HTR-8/SVneo (cell line): ENCODE results near the gene PNN.
"Not testable (repeated sequence)": the region's sequence is repeated elsewhere in the genome, so short reads cannot be mapped to it uniquely, and the experiment has no call there.

Experiments
- DNase-seq: peaks from one replicate; pipeline ENCODE4 v3.0.0; 2011; ENCODE audit warnings: low spot score, mixed read lengths; ENCODE audit not compliant: insufficient read length
- FAIRE-seq: peaks from 2 replicates; lab custom pipeline; 2011; peaks lifted over from hg19 to GRCh38; lab: Jason Lieb, UNC

The PNN gene

DNA sequence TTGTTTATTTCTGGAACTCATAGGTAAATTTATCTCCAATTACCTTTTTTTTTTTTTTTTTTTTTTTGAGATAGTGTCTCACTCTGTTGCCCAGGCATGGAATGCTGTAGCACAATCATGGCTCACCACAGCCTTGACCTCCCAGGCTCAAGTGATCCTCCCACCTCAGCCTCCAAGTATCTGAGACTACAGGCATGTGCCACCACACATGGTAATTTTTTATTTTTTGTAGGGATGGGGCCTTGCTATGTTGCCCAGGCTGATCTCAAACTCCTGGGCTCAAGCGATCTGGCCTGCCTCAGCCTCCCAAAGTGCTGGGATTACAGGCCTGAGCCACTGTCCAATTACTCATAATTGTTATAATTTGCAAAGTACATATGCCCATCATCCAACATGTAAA, 45.4 kb downstream of the PNN start:
- FAIRE-seq, DNase-seq: not testable (repeated sequence)

DNA sequence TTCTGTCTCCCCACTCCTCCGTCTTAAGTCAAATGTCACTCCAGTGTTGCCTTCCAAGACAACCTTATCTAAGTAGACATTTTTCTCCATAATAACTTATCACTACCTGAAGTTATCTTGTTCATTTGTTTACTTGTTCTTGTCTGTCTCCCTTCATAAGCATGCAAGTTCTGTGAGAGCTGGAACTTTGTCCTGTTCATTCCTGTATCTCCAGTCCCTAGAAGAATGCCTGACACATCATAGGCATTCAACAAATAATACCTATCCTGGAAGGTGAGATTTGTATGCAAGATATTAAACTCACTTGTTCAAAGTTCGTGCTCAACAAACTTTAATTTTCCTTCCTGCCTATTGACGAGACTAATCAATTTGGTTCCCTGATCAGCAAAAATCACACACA, 53.0 kb downstream of the PNN start:
- DNase-seq: no peak
- no peak for FAIRE-seq

DNA sequence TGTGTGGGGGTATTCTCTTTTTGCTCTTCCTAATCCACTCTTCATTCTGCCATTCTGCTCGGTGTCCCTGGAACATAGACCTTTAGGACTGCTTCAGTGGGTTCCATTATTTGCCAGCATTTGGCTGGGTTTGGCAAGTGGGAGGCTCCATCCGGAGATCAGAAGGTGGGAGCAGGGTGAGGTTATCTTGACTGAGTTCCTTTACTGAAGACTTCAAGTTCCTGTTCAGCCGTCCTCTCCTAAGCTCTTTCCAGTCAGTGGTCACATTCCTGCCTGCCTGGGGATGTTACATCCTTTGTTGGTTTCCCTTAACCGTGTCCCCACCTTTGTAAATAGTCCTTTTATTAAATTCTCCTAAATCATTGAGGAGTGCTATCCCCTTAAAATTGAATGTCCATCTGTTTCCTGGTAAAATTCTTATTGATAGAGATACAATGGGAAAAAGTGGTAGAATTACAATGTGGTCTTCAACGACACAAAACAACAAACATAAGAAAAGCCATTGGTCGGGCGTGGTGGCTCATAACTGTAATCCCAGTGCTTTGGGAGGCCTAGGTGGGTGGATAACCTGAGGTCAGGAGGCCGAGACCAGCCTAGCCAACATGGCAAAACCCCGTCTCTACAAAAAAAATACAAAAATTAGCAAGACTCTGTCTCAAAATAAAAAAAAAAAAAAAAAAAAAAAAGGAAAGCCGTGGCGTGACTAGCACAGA, 53.6 kb downstream of the PNN start:
- DNase-seq (no peak), FAIRE-seq (no peak)

DNA sequence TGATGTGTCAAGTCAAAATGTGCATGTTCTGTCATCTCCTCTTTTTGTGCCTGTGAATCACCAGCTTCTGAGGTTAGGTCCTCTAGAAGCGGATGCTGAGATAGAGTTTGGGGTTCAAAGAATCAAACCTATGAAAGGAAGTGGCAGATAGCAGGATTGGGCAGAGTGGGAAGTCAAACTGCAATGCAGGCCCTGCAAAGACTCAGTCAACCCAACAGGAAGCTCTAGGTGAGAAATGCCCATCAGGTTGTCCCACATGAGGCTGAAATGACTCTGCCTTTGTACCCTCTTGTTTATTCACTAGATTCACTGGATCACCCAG, 54.1 kb downstream of the PNN start:
- FAIRE-seq (no peak), DNase-seq (no peak)

DNA sequence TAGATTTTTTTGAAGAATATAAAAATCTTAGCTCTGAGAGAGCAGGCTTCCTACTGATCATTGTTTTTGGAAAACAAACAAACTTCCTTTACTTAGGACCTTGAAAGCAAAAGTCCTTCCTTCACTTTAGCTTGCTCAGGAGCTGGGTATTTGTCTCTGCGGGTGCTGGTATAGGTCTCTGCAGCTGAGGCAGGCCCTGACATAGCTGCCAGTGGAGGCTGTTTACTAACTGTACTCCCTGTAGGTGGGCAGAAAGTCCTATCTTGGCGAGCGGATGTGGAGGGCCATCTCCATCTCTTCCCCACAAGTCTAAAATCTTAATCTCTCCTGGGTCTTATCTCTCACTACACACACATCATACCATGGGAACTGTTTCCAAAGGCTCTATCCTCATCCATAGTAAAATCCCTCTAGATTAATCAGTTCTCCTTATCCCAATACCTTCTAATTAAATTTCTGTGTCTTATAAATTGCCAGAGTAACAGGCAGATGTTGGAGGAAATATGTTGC, 54.6 kb downstream of the PNN start:
- DNase-seq (no peak), FAIRE-seq (no peak)

DNA sequence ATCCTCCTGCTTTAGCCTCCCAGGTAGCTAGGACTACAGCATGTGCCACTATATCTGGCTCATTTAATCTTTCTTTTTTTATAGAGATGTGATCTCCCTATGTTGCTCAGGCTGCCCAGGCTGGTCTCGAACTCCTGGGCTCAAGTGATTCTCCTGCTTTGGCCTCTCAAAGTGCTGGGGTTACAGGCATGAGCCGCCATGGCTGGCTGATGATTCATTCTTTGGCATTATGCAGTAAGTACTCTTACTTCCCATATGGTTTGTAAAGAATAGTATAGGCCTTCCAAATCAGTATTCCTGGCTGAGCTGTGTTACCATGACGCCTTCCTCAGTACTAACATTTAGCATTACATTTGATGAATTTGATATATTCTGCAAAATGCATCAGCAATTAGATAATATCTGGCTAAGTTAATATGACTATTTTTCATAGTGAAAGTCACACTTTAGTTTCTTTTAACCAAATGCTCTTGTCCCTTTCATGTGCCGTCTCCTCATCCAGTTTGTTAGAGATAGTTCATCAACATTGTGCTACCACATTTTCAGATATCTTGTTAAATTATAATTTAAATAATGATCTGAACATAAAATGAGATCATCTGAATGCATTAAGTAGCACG, 55.5 kb downstream of the PNN start:
- FAIRE-seq: no peak

DNA sequence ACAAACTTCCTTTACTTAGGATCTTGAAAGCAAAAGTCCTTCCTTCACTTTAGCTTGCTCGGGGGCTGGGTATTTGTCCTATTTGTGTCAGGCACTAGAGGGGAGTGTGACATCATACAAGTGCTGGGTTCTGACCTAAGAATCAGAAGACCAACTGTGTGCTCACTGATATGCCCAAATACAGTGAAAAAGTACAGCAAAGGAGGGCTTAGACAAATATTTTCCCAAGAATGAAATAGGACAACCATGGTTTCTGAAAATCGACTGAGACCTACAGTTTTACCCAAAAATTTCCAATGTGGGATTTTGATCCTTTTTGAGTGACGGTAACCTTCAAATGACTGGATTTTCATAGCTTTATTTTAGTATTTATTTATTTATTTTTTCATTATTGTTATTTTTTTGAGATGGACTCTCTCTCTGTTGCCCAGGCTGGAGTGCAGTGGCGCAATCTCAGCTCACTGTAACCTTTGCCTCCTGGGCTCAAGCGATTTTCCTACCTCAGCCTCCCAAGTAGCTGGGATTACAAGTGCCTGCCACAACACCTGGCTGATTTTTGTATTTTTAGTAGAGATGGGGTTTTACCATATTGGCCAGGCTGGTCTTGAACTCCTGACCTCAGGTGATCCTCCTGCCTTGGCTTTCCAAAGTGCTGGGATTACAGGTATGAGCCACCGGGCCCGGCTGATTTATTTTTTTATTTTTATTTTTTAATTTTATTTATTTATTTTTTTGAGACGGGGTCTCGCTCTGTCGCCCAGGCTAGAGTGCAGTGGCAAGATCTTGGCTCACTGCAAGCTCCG, 56.9 kb downstream of the PNN start:
- FAIRE-seq: not testable (repeated sequence)
- DNase-seq: peak; percentile 44

More for the DNA sequence above, 55.5 kb downstream of the PNN start:
- DNase-seq: no peak
